HG02588 (cell line): ENCODE measurements around the gene PPP3R2.

Experiments
- ATAC-seq: cut with Tn5 transposase; IDR thresholded peaks from one replicate; pipeline ENCODE4 v1.9.1; 2021; ENCODE audit warnings: mild to moderate bottlenecking, moderate library complexity; ENCODE audit not compliant: unreplicated experiment

The PPP3R2 gene, protein sequence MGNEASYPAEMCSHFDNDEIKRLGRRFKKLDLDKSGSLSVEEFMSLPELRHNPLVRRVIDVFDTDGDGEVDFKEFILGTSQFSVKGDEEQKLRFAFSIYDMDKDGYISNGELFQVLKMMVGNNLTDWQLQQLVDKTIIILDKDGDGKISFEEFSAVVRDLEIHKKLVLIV

DNA sequence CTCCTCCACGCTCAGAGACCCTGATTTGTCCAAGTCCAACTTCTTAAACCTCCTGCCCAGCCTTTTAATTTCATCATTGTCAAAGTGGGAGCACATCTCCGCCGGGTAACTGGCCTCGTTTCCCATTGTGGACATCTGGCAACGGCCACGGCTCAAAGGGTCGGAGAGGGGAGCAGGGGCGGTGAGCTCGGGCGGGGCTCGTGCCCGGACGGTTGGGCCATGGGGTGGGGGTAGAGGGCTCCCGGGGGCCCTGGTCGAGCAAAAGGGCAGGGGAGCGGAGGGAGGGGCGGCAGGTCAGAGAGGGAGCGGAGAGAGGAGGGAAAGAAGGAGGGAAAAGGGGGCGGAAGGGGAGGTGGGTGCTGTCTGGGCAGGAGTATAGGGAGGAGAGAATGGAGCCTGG is at the start of gene PPP3R2:
PPP3R2 (minus strand) TSS at position 174 of the 400 bp plus-strand sequence; CDS start at position 126, 48 bp downstream.
- no peak for ATAC-seq

DNA sequence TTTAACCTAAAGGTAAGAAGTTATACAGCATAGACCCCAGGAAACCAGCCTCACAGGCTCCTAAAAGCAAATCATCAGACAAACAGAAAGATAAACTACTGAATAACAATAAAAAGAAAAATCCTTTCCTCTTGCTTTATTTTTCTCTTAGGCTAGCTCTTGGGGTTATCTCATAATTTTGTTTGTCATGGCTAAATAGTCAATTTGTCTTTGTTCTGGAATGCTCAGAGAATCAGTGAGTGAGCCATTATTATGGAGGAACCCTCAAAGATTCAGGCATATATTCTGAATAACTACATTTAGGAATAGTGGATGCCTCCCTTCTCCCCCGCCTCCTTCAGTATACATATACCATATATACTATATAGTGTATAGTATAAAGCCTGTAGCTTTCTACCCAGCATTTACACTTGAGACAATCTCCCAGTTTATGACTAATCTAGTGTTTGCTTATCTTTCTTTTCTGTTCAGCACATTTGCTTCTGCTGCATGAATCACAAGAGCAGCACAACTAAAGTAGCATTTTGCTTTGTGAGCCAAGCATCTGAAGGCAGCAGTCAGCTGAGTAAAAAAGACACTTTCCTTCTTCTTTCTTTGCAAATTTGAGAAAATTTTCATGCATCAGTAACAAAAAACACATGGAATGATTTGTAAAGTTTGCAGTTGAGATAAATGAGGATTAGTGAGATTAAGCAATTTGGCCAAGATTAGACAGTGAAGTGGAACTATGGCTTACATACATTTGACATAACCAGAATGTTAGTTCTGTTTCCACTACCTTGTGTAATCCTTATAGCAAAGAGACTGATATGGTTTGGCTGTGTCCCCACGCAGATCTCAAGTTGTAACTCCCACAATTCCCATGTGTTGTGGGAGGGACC is 45.3 kb upstream of the PPP3R2 start:
- no peak for ATAC-seq

DNA sequence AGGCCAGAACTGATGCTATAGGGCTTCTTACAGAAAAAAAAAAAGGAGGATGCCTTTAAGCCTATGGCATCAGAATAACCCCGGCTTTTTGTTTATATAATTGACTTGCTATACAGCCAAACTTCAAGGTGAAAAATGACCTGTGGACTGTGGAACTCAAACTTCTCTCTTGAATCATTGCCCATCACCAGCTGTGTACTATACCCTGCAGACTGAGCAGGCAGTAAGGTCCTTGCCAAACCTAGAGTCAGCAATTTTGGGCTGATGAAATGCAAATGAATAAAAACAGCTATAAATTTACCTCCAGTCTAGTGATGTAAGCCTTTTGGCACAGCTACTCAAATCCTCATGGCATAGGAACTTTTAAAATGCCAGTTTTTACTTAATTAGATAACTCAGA is 44.5 kb upstream of the PPP3R2 start:
- ATAC-seq = no peak

DNA sequence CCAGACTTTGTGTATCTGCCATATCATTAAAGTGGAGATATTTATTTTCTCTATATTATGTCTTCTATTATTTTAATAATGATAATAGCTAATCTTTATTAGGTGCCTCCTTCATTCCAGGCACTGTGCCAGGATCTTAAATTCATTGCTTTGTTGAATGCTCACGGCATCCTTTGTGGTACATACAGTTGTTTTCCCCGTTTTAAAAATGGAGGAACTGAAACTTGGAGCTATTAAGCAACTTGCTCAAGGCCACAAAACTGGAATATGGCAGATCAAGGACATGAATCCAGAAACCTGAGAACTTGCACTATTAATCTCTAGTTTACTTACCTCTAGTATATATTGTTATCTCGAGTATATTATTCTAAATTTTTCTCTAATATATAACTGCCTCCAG is 41.5 kb upstream of the PPP3R2 start:
- no peak for ATAC-seq

DNA sequence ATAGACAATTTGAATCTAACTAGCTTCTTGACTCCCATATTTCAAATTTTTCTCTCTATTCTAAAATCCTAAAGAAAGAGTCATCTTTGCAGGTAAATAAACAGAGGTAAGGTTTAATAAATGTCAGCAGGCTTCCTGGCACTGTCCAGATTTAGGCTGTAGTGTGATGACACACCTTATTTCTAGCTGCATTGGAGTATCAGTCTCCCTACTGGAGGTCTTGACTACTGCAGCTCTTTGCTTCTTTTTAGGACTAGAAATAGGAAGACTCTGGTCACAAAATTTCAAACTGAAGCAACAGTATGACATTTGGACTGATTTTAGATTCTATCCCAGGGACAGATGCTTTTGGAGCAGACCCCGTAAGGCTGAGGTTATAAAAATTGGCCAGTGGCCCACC is 40.7 kb upstream of the PPP3R2 start:
- ATAC-seq = no peak

DNA sequence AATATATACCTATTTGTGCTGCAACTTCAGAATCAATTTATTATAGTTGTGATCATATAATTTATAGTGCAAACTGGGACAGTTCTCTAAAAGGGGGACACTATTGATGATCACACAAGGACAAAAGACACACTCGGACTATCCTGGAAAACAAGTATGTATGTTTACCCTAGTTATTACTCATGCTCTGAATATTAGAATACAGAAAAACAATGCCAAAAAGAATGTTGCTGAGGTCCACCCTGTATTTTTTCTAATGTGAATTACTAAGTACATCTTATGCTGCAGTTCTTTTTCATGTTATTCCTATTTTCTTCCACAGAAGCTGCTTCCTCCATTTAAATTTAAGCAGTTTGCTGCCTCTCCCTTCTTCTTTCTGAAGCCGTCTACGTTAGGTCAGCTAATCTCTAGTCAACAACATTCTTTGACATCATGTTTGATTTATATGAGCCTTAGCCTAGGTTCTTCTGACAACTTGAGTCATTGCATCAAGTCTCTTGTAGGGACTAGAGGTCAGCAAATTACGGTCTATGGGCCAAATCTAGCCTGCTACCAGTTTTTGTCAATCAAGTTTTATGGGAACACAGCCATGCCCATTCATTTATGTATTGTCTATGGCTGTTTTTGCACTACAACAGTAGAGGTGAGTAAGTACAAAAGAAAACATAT is 40.1 kb upstream of the PPP3R2 start:
- ATAC-seq = no peak

DNA sequence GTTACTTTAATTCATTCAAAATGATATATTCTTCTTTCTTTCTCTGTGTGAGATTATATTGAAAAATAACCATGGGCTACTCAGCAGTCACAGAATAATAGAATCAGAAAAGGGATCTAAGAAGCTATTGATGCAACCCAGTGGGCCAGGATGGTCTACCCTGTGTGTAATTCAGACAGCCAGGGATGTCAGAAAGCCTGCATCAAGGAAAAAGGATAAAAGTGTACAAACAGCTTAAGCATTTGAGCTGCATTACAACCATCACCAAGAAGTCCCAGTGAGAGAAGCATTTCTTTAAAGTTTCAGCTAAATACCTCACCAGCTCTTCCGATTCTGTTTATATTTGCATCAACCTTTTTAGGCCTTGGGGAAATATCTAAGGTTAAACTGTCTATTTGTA is 37.8 kb upstream of the PPP3R2 start:
- ATAC-seq = no peak

DNA sequence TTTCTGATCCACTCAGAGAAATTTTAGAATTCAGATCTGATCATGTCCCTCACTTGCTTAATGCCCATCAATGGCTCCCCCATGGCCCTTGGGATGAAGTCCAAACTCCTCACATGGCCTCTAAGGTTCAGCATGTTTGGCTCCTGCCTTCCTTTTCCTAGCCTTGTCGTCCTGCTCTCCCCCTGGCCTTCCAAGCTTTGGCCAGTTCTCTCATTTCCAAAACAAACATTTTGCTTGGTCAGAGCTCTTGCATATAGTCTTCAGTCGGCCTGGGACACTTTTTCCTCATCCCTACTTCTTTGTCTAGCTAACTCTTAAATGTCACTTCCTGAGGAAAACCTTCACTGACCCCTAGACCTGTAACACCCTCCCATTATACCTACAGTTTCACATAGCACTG is 37.1 kb upstream of the PPP3R2 start:
- ATAC-seq = no peak

DNA sequence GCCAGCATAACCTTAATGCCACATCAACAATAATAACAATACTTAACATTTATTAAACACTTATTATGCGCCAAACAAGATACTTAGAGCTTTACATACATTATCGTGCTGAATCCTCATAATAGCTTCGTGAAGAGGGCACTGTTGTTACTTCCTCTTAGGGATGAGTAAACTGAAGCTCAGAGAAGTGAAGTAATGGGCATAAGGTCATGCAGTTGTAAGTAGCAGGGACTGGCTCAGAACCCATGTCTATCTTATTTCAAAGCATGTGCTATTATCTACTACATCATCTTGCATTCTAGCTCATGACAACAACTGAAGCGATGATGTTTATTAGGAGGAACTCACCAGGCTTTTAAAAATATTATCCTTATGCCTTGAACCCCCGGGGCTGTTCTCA is 34.9 kb upstream of the PPP3R2 start:
- ATAC-seq = no peak

DNA sequence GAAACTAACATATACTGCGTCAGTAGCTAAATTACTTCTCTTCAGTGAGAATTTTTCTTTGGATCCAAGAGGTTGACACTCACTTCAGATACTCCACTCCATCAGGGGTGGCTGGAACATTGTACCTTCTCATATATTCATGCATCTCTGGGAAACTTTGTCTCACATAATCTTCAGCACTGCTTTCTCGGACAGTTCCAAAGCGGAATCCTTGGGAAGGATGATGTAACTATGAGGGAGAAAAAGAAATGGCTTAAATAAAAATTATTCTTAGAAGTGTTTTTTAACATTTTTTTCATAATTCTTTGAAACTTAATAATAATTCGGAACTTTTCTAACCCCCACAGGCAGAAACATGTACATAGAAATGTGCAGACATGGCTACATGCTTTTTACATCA is 33.4 kb upstream of the PPP3R2 start:
- ATAC-seq = no peak

DNA sequence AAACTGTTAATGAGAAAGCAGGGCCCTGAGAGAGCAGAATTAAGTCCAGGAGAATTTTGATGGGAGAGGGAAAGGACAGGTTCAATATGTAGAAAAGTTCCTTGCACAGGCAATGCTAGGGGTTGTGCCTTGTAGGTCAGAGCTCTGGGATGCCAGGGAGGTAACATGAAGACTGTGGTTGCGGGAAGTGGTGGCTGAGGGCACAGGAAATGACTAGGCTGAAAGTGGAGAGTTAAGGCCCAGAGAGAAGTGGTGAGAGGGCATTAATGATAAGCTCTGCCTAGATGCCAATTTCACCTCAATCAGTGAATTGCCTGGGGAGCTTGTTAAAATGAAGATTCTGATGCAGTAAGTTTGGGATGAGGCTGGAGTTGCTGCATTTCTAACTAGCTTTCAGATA is 31.5 kb upstream of the PPP3R2 start:
- ATAC-seq = no peak

DNA sequence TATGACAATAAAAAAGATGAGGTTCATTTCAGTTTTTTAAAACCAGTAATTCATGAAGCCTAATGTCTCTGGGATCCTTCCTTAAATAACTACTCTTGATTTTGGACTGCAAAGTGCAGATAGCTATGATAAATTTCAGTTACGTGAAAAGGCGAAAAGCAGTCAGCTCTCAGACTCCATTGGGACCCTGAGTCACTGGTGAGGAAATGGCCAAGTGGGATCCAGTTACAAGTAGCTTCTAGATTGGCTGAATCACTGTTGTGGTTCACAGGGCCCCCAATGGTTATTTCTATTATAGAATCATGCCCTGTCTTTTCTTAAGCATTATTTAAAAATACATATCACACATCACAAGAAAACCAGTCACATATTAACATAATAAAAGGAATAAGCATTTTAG is 31.1 kb upstream of the PPP3R2 start:
- no peak for ATAC-seq

DNA sequence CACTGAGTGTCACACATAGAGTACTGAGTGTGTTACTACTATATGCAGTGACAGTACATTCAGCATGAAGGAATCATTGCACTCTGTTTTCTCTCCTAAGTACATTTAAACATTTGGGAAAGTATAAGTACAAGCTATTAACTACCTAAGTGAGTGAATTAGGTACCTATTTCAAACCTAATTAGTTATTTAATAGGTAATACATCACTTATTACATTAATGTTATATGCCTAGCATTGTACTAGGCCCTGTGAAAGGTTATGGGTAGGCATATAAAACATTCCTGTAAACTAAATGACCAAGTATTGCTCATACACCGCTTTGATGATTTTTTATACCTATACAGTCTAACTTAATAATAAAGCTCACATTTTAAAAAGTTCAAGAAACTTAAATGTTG is 25.7 kb upstream of the PPP3R2 start:
- no peak for ATAC-seq

DNA sequence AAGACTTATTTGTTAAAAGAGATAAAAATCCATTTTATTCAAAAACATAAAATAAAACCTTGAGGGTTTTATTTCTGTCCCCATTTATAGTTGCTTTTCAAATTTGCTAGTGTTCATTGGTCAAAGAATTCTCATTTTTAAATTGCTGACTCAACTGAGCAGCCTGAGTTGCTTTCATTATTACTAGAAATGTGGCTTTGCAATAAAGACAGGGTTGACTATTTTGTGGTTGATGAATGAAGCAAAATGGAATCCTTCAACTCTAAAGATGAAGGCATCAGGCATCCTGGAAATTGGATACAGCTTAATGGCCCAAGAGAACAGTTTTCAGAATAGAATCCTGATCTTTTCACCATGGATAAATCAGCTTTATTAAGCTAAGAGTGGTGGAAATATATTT is 23.9 kb upstream of the PPP3R2 start:
- no peak for ATAC-seq

DNA sequence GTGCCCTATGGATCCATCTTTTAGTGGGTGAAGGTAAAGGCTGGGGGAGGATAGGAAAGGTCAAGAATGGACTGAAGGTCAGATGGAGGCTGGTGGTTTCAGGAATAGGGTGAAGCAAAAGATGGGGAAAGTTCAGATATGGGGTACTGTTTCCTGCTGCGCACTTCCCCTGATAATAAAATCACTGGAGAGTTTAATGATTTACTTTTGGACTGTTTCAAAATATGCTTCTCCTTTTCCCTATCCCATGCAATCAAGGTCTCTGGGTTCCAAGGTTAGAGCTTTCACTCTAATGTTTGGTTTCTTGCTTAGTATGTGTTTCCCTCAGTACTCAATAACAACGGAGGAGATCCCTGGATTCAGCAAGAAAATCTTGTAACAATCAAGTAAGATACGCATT is 10.8 kb upstream of the PPP3R2 start:
- ATAC-seq = no peak

DNA sequence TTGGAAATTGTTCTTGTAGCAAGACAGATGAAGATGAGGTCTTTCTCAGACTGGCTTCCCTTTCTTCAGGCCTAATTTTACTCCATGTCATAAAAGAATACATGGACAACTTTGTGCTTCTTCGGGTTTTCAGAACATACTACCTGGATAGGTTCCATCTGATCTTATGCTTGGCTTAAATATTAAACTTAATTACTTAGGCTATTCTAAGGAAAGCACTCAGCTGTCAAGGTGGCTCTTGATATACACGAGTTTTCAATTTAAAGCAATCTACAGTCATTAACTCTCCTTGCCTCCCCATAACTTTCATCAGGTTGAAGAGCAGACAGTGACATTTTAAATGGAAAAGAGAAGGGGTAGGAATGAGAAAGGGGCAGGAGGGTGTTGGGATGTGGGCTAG is 9.5 kb upstream of the PPP3R2 start:
- ATAC-seq = no peak

DNA sequence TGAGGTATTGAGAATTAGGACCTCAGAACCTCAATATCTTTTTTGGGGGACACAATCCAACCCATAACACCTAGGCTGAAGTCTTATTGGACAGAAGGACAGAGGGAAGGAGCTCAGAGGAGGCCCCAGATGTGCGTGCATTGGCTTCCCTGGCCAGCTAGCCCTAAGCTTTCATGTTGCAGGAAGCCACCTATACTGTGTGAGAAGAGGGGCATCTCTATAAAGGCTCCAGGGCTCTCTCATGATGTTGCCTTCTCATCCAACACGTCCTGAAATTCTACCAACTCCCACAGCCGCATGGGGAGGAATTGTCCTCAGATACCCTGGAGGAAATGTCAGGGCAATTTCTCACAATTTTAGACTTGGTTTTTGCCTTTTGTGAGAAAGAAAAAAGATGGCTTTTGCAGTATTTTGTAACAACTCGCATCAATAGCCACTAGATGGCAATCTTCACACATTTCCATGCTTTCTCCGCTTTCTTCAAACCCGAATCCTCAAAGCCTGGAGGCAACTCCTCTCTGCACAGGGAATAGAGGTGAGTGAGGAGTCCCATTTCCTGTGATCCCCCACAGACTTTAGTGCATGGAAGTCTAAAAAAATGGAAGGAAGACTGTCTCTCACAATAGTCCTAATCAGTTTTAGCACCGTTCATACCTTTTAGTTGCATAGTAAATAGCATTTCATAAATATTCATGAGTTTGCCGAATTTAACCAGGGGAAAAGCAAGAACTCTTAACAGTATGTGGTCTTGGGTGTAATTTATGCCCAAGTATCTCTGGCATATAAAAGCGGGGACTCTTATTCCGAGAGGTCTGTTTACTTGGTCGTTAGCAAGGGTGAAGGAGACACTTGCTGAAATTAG is 7.4 kb upstream of the PPP3R2 start:
- no peak for ATAC-seq

DNA sequence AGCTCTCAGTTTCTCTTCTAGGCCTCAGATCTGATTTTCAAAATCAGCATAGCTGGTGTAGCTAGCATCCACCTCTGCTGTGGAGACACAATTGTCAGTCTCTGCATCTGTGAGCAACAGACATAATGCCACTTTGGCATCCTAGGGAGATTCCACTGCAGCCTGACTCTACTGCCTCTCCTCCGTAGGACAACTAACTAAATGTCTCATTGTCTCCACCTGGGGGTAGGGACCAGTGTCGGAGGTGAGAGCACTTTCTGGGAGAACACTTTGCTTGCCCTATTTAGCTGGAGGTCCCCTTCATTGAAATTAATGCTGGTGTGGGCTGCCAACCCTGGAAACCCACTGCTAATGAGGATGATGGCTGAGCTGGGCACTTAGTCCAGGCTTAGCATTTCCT is 1.4 kb downstream of the PPP3R2 start:
- no peak for ATAC-seq

DNA sequence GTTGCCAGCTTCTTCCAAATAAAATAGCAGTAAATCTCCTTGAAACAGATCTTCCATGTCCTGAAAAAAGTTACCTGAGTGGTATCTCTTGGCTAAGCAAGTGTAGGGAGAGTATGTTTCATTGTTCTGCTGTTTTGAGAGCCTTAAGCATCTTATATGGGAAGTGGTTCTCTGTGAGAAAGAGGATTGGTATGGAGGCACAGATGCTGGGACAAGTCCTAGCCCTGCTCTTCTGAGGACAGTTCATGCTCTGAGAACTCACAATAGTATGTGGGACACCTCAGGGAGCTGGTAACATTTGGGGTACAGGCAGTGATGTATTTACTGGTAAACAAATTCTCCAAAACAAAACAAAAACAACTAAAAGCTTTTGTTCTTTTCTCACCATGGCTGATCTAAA is 2.0 kb downstream of the PPP3R2 start:
- ATAC-seq = no peak

DNA sequence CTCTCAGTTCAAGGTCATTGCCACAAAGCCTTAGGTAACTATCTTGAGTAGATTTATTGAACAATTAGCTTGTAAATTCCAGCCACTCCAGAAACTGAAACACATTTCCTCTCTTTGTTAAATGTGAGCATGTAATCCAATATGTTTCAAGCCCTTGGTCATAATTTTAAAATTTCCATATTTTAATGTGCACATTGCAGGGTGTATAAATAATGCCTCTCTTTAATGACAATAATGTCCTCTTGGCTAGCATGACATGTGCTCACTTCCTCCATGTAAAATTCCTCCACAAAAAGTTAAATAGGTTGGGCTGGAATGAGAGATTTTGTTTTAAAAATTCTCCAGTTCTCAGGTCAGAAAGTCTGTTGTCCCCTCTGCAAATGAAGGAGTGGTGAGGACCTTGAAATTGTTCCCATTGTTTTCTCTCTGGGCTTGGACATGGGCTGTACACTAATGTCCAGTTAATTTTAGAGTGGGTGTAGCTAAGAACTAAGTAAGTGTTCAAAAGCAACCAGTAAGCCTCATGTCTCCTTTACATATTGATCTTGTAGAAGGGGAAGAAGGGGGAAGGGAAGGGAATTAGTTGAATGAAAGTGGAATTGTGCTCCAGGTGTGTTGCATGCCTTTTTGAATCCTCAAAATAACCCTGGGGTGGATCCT is 2.9 kb downstream of the PPP3R2 start:
- no peak for ATAC-seq

DNA sequence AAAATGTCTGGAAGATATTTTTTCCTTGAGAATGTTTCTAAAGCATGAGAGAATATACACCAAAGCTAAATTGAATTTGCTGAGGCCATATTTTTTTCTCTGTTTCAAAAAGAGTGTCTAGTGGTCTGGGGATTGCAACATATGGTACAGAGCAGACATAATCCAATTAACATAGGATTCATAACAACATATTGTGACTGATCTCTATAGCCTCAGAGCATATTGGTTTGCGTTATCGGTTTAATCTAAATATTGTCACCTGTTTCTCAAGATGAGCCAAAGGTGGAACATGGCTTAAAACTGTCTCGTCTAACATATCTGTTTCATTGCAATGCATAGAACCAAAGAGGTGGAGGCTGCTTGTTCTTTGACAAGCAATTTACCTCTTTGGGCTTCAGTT is 3.9 kb downstream of the PPP3R2 start:
- no peak for ATAC-seq
